Measurements from ENCODE around the gene CDH4. TPM values are rescaled to one million over a fixed set of nuclear protein-coding genes. Genes with fewer than 3 reads are reported as not detected.

Gene CDH4
- total and polyA plus RNA-seq, 2 of the 4 experiments (the other 2 are of a cell fraction) = 1.6 to 3.5 TPM

- ATAC-seq (ENCODE audit: low read depth) = no peak
- Histone ChIP-seq H3K14ac (replicated peaks; ENCODE audit: low read depth, low read length) (no peak overlapping the region), H2BK15ac (ENCODE audit: low read depth, low read length) (no peak overlapping the region), H3K9me3 (ENCODE audit: control insufficient read depth, insufficient read depth, low read length) (peaks cover 1% of the 10 kb centered on the region; the same call in 1 of the 2 replicates), H3K9me1 (ENCODE audit: insufficient read depth, low read length) (no peaks in the 10 kb centered on the region), H4K5ac (ENCODE audit: low read depth, low read length) (no peak overlapping the region), H3K4me2 (ENCODE audit: low read depth, low read length) (no peak overlapping the region), H3K79me1 (ENCODE audit: low read depth in 1 of 2, low read length in 2 of 2) (no peaks in the 10 kb centered on the region), H2BK5ac (ENCODE audit: low read depth, low read length, poor library complexity, severe bottlenecking) (no peak overlapping the region), H2AK5ac (ENCODE audit: low read depth, low read length) (no peak overlapping the region), H3K18ac (ENCODE audit: low read depth, low read length) (no peak overlapping the region), H3K4me3 (ENCODE audit: insufficient read depth, low read depth, low read length) (no peak overlapping the region), H3K23ac (ENCODE audit: low read depth, low read length) (no peak overlapping the region), H2BK20ac (ENCODE audit: low read depth, low read length) (no peak overlapping the region), H2BK120ac (ENCODE audit: low read depth, low read length) (no peak overlapping the region), H3K4ac (ENCODE audit: low read depth, low read length) (no peak overlapping the region), H2AK9ac (replicated peaks; ENCODE audit: low read depth, low read length, poor library complexity) (no peak overlapping the region), H4K91ac (ENCODE audit: insufficient read depth, low read depth, low read length) (no peak overlapping the region), H3K56ac (ENCODE audit: extremely low read depth, insufficient read depth, low read length) (no peak overlapping the region), H3K9ac (ENCODE audit: low read depth, low read length) (no peak overlapping the region), H3K4me1 (ENCODE audit: control insufficient read depth, insufficient read depth, low read length) (no peaks in the 10 kb centered on the region), H3K27me3 (ENCODE audit: control insufficient read depth, insufficient read depth, low read length) (peaks cover 2% of the 10 kb centered on the region; the same call in 1 of the 2 replicates), H4K8ac (ENCODE audit: low read depth in 2 of 2, low read length in 2 of 2) (no peak overlapping the region), H3K36me3 (ENCODE audit: control insufficient read depth, insufficient read depth, low read length) (no peaks in the 10 kb centered on the region), H3K27ac (ENCODE audit: insufficient read depth, low read length) (no peak overlapping the region), H4K20me1 (ENCODE audit: insufficient read depth, low read length) (no peaks in the 10 kb centered on the region), H2AFZ (replicated peaks; ENCODE audit: low read length, poor library complexity) (no peak overlapping the region)
- ChIA-PET POLR2A (ENCODE audit: unreplicated experiment) (no interaction called here), CTCF (no interaction called here)
- TF ChIP-seq CEBPB (IDR thresholded peaks at IDR 0.05; ENCODE audit: low read depth, low read length) (no peak), BHLHE40 (IDR thresholded peaks at IDR 0.05; ENCODE audit: low read depth, low read length) (no peak), NFE2L2 (IDR thresholded peaks at IDR 0.05; ENCODE audit: low read depth, low read length) (no peak), POLR2A (IDR thresholded peaks at IDR 0.05; ENCODE audit: low read depth, low read length) (no peak), RCOR1 (IDR thresholded peaks at IDR 0.05; ENCODE audit: insufficient replicate concordance, low read length) (no peak), SMC3 (IDR thresholded peaks at IDR 0.05; ENCODE audit: low read depth, low read length) (no peak), MAFK (IDR thresholded peaks at IDR 0.05; ENCODE audit: low read depth, low read length) (no peak), MXI1 (IDR thresholded peaks at IDR 0.05; ENCODE audit: borderline replicate concordance, low read depth, low read length) (no peak)
- no CpG with 5 or more reads among the region's 3 CpGs for WGBS, 2 experiments (ENCODE audit: extremely low coverage in 2 of 2, insufficient read length in 1 of 2)
- no TSS peak for BruUV-seq (replicated peaks)
- dilution Hi-C loops (cut with HindIII; ENCODE audit: low sequenced_read_pairs, unreplicated experiment) (no loop called here), intact Hi-C loops (cut with micrococcal nuclease) (no loop called here), in situ Hi-C loops (cut with MboI; ENCODE audit: low sequenced_read_pairs) (no loop called here)
- DNase-seq = no peak
Measured at GRCh38 chr20:61819574-61819846, 567.4 kb downstream of the CDH4 start.

Data from IMR-90 (cell line).